Fibroblast of skin of back (primary cell): Measurements from ENCODE around the gene FLT1.

Source experiments
- DNase-seq: peaks from one replicate; pipeline ENCODE4 v3.0.0-alpha.2; 2013

FLT1 gene

DNA sequence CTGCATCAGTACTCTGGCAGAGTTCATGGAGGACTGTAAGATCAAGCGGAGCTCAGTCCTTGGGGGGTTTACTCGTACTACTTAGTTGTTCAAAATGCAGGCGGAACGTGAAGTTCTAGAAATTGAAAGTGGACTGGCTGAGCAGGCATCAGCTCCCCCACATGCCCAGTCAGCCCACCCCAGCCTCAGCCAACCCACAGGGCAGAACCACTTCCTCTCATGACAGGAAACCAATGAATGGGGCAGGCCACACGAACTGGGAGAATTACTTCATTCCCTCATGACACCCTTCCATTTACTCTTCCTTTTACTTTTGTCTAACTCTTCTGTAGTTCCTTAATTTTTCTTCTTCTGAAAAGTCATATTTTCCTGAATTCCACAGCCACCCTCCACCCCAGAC is 71.9 kb downstream of the FLT1 start:
- DNase-seq = no peak

GRCh38 chr13:28421676-28422410 is 73.1 kb downstream of the FLT1 start:
- no peak for DNase-seq

DNA sequence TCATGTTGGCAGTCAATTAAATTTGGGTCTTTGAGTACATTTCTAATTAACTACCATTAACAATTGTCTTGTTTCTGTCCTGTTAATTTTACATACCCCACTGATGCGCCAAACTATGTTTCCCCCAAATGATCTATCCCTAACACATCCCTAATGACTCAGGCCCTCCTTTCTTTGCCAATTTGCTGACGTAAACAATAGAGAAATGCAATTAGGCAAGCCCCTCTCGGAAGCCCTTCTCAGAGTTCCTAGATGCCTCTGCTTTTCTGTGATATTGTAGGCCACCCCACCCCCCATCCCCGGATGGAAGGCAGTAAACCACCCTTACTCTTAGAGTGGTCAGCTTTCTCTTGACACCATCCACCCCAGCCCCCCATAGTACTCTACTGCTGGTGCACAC is 74.2 kb downstream of the FLT1 start:
- no peak for DNase-seq

DNA sequence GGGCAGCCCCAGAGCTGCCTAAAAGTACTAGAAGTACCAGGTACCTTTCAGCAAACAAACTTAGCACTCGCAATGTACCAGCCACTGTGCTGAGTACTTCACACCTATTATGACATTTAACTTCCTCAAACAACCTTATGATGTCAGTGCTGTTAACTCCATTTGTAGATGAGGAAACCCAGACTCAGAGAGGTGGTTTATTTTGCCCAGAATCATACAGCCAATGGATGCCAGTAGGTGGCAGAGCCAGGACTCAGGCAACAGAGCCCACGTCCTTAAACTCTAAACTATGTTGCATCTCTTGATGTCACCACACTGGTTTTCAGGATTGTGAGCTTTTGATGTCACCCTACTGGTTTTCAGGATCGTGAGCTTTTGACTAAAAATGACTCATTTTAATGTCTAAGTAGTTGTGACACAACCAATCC is 78.9 kb downstream of the FLT1 start:
- DNase-seq = peak; percentile 3

GRCh38 chr13:28413999-28414398 is 80.9 kb downstream of the FLT1 start:
- no peak for DNase-seq

GRCh38 chr13:28412981-28413380 is 81.9 kb downstream of the FLT1 start:
- no peak for DNase-seq

DNA sequence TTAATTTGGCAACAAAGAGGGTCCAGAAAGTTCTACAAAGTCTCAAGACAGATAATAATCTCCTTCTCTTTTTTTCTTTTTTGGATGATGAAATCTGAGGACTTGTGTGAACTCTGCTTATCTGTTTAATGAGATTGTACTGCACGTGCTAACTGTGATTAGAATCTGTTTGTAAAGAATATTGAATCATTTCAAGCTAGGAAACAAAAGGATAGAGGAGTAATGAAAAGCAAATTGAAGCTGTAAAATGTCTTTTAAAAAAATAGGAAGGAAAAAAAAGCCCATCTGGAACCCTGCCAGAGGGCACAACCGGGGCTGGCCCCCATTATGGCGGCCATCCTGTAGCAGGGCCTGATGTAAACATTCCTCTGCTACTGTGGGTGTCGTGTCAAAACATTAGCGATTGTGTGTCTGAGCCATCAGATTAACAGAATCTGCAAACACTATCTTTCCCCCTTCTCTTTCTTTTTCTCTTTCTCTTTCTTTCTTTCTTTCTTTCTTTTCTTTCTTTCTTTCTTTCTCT is 83.0 kb downstream of the FLT1 start:
- DNase-seq = peak; percentile 35

DNA sequence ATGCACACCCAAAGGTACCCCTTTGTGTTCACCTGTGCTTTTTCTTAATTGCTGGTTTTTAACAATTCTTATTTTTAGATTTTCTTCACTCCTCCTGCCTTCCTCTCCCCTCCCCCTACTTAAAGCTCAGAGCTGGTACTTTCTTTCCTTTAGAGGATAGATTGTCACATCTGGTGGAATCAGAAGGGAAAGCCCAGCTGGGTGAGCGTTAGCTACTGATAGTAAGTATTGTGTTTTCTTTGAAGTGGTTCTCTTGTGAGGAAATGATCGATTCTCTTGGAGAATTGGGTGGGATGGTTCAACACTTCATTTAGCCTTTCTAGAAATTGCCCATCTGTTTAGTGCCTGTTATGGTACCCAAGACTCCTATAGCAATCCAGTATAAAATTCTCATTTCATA is 84.8 kb downstream of the FLT1 start:
- no peak for DNase-seq

DNA sequence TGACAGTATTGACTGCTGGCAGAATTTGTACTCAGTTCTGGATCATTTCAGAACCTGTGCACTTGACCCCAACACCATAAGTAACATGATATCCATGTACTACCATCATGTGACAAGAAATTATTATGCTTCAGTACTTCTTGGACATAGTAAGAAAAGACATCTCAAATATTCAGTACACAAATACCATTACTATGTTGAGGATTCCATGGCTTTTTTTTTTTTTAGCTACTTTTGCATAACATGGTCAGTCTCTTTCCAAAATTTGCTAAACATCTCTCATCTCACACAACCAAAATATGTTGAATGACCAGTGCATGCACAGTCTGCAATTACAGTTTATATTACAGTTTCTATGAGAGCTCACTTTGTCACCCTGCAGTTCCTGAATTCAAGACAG is 85.3 kb downstream of the FLT1 start:
- DNase-seq = peak; percentile 25

- DNase-seq = no peak
These were observed 86.1 kb downstream of the FLT1 start for GRCh38 chr13:28408863-28409262.

DNA sequence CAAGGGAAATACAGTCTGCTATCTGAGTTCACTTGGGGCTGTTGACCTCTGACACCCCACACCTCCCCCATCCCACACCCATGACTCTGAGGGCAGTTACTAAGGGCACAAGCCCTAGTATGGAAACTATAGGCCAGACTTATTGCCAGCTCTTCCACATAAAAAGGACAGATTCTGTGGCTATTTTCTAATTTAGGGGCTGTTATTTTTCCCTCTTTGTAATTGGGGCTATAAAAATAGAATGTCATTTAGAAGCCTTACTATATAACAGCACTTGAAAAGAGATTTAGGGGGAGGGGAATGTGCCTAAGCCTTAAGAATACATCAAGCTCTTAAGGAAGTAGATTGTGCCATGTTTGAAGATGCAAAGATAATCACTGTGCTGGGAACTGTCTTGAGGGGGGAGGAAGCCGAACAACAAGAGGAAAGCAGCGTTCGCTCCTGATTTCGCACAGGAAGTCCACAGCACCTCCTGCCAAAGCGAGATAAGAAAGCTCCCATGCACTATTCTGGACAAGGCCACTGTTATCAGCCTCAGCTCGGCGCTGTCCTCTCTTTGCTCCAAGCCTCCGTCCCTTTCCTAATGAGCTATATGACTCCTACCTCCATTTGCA is 86.6 kb downstream of the FLT1 start:
- DNase-seq = no peak

DNA sequence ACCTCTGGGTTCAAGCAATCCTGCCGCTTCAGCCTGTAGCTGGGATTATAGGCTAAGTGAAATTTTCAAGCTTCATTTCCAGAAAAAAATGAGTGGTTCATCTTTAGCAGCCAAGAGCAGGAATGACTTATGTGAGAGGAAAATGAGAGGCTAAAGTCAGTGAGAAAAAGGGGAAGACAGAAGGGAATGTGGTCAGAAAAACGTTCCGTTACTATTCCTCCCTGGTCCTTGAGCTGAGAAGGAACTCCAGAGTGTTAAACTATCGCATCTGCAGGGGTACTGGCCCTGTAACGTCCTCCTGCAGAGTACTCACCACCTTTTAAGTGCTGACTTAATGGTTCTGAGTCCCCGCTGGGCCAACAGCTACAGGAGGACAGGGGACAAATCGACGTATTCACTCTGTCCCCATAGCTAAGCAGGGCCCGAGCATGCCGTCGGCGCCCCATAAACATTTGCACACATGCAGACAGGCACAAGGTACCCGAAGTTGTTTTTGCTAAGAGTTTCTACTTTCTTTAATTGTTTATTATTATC is 88.1 kb downstream of the FLT1 start:
- no peak for DNase-seq

DNA sequence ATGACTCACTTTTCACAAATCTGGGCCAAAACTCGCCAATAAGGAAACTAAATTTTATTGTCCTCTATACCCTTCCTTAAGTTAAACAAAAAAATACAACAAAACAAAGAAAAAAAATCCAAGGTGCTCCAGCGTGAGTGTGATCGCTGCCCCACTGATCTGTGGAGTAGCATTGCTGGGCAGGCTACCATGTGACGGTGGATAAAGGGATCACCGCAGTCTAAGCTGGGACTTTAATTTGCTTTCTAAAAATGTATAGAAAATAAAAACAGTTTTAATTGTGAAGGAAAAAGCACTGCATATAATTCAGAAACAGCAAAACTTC is 92.9 kb downstream of the FLT1 start:
- DNase-seq = no peak

DNA sequence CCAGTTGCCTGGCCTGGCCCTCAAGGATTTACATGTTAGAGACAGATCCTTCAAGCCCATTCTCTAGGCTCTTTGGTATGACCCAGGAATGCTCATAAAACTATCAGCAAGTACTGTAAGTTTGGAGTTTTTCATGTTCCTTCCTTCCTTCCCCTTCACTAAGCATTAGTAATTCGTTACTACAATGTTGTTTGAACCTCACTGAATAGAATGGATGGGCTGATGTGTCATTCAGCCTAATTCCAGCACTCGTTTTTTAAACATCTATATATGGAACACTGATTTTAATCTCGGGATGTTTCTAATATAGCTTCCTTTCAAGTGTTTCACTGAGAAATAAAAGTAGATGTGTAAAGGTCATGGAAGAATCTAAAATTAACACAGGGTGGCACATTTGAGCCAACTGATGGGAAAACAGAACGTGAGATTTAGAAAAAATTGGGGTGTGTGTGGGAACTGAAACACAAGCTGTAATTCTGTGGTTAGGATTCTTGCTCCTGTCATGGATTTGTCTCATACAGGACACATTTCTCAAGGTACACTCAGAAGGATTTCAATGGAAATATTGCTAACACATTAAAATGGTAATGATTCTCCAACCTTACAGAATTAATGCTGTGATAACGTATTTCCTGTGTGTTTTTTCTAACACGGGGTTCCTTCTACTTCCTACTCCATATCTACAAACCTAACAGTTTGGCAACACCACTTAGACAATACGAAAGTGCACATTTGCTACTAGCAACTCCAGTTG is 93.4 kb downstream of the FLT1 start:
- peak; percentile 36 for DNase-seq

GRCh38 chr13:28396053-28396452 is 98.9 kb downstream of the FLT1 start:
- no peak for DNase-seq

- DNase-seq = peak; percentile 28
These were observed 100.5 kb downstream of the FLT1 start for GRCh38 chr13:28394422-28394821.

GRCh38 chr13:28392896-28393505 is 101.9 kb downstream of the FLT1 start:
- peak; percentile 15 for DNase-seq

GRCh38 chr13:28392428-28392827 is 102.5 kb downstream of the FLT1 start:
- DNase-seq = peak; percentile 5

GRCh38 chr13:28387740-28388501 is 107.0 kb downstream of the FLT1 start:
- DNase-seq = peak; percentile 12

GRCh38 chr13:28385362-28385761 is 109.6 kb downstream of the FLT1 start:
- DNase-seq = no peak

DNA sequence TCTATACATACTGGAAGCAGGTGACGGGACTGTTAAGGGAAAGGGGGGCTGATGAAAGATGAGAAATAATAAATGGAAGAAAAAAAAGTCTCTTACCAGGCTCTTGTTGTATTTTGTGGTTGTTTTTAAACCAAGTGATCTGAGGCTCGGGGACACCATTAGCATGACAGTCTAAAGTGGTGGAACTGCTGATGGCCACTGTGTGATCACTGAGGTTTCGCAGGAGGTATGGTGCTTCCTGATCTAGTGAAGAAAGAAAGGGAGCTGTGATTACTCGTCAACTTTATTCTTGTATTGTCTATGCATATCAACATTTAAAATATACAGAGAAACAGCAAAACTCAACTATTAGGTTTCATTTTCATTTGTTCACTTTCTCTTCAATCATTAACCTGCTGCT is 110.1 kb downstream of the FLT1 start:
- DNase-seq = no peak

DNA sequence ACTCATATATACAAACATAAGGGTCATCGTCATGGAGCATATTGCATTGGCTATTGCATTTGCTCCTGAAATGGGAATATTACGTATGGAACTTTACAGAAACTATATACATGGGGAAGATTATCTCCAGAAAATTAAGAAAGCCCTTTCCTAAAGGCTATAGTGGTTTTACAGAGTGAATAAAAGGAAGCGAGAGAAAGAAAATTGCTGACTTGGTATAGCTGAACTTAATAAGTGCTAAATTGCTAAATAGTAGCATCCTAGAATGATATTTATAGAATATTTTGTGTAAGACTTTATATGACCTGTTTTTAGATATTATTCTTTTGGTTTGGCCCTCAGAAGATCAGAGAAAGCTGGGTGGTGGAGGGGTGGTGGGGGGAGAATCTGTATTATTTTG is 114.6 kb downstream of the FLT1 start:
- no peak for DNase-seq
